HepG2 (cell line): ENCODE measurements around the gene PCDHGA2. TPM values are rescaled to one million over a fixed set of nuclear protein-coding genes. Genes with fewer than 3 reads are reported as not detected.

Experiments used
- ATAC-seq: fragments of 200-7000 bp; cut with Tn5 transposase; 3 replicates; pipeline ENCODE4 v1.9.1; 2020; ENCODE audit warnings: mild to moderate bottlenecking, moderate library complexity
- Bru-seq: library from RNA; stranded (reverse); fragments of 400-500 nt; gene quantifications from one replicate; lab custom pipeline; 2021; lab: Mats Ljungman, UMichigan
- BruChase-seq, 2 experiments: library from RNA; stranded (reverse); fragments of 400-500 nt; gene quantifications; one replicate each; lab custom pipeline; 2021; lab: Mats Ljungman, UMichigan
- BruUV-seq: library from RNA; stranded (reverse); fragments of 400-500 nt; replicated peaks from 2 replicates; lab custom pipeline; 2021; lab: Mats Ljungman, UMichigan
- CTCF ChIA-PET: fragments of 300-600 bp; formaldehyde crosslinking; extraction: SDS; loops from one replicate; lab custom pipeline; 2021; ENCODE audit warnings: low total read pairs, inconsistent platforms, low intra/inter-chr PET ratio; lab: Yijun Ruan, JAX
- POLR2A ChIA-PET: fragments of 350-600 bp; sonication (Branson Sonifier 250); formaldehyde crosslinking; loops from one replicate; lab custom pipeline; 2020; ENCODE audit warnings: antibody characterized with exemption, inconsistent platforms; lab: Yijun Ruan, JAX
- DNase-seq: peaks from one replicate; pipeline ENCODE4 v3.0.0-alpha.2; 2015; ENCODE audit warnings: low spot score
- FAIRE-seq: peaks from 3 replicates; lab custom pipeline; 2011; peaks lifted over from hg19 to GRCh38; lab: Jason Lieb, UNC
- H2AFZ ChIP-seq: one replicate; pipeline ENCODE4 v1.6.1; 2011; ENCODE audit warnings: low read length, inconsistent platforms
- H3K27ac ChIP-seq: fragments of 300-600 bp; 3 replicates; pipeline ENCODE4 v1.8.0; 2011; ENCODE audit warnings: mixed run types, mild to moderate bottlenecking, mixed read lengths, low read length, inconsistent platforms; ENCODE audit not compliant: insufficient read depth; ENCODE audit errors: extremely low read length
- H3K27me3 ChIP-seq, 2 experiments: fragments of 200-600 bp in 1 of 2; 2 replicates in 1 of 2; 3 replicates in 1 of 2; pipeline versions ENCODE4 v1.6.0 to v1.8.0; 2011; ENCODE audit warnings: low read length in 2 of 2, mild to moderate bottlenecking in 2 of 2, moderate library complexity in 2 of 2, inconsistent platforms in 1 of 2; ENCODE audit not compliant: insufficient read depth in 2 of 2, control insufficient read depth in 1 of 2
- H3K36me3 ChIP-seq, 2 experiments: fragments of 200-600 bp in 1 of 2; replicated peaks in 1 of 2; 2 replicates in 1 of 2; 3 replicates in 1 of 2; pipeline versions ENCODE4 v1.5.1 to v1.8.0; 2011; ENCODE audit warnings: low read length in 2 of 2, inconsistent platforms in 1 of 2; ENCODE audit not compliant: insufficient read depth in 2 of 2, control insufficient read depth in 1 of 2
- H3K4me1 ChIP-seq: 2 replicates; pipeline ENCODE4 v1.5.1; 2012; ENCODE audit warnings: low read length, inconsistent platforms; ENCODE audit not compliant: insufficient read depth
- H3K4me2 ChIP-seq: 2 replicates; pipeline ENCODE4 v1.6.0; 2011; ENCODE audit warnings: low read depth, low read length, inconsistent platforms
- H3K4me3 ChIP-seq, 3 experiments: fragments of 200-600 bp in 1 of 3; sonication (generic), shearing (Covaris generic) in 1 of 3; replicated peaks in 1 of 3; 2 replicates each; pipeline ENCODE4 v1.5.1; 2011 to 2016; ENCODE audit warnings: low read length in 3 of 3, inconsistent platforms in 2 of 3, low read depth in 2 of 3, mild to moderate bottlenecking in 2 of 3, control low read depth in 1 of 3, mixed read lengths in 1 of 3; ENCODE audit not compliant: insufficient read depth in 1 of 3
- H3K79me2 ChIP-seq: one replicate; pipeline ENCODE4 v1.6.1; 2011; ENCODE audit warnings: low read length, inconsistent platforms; ENCODE audit not compliant: insufficient read depth
- H3K9ac ChIP-seq: 2 replicates; pipeline ENCODE4 v1.6.0; 2011; ENCODE audit warnings: mild to moderate bottlenecking, low read depth, low read length, inconsistent platforms; ENCODE audit not compliant: insufficient read depth
- H3K9me3 ChIP-seq: 2 replicates; pipeline ENCODE4 v1.5.1; 2012; ENCODE audit warnings: mild to moderate bottlenecking, low read length
- H4K20me1 ChIP-seq: 2 replicates; pipeline ENCODE4 v1.6.0; 2011; ENCODE audit warnings: inconsistent platforms, mild to moderate bottlenecking, low read length, moderate library complexity; ENCODE audit not compliant: insufficient read depth
- CTCF ChIP-seq: sonication (generic); formaldehyde crosslinking; IDR thresholded peaks from 2 replicates; pipeline ENCODE4 v1.5.0; 2020; ENCODE audit warnings: mild to moderate bottlenecking, missing genetic modification reagents, moderate library complexity
- DZIP1 ChIP-seq: sonication (generic); formaldehyde crosslinking; IDR thresholded peaks from 2 replicates; pipeline ENCODE4 v1.5.0; 2020; ENCODE audit warnings: mild to moderate bottlenecking, missing genetic modification reagents
- STAG1 ChIP-seq: sonication (generic); formaldehyde crosslinking; IDR thresholded peaks from 2 replicates; pipeline ENCODE4 v1.4.0; 2020; ENCODE audit warnings: missing genetic modification reagents
- ZNF75D ChIP-seq: sonication (generic); formaldehyde crosslinking; IDR thresholded peaks from 2 replicates; pipeline ENCODE4 v1.8.1; 2023; ENCODE audit warnings: missing genetic modification reagents, mild to moderate bottlenecking, borderline replicate concordance
- WGBS: methylation state at CpG from one replicate; pipeline ENCODE4 v1.1.6; 2017; ENCODE audit warnings: low lambda C conversion rate; 5-methylcytosine and 5-hydroxymethylcytosine counted together
- in situ Hi-C: cut with HindIII; loops from 2 replicates; pipeline ENCODE4 v1.10.0; 2017; ENCODE audit warnings: low pct_unique_long_range_greater_than_20kb; ENCODE audit not compliant: extremely low pct_ligation_motif_present
- intact Hi-C: fragments of 100-400 bp; cut with micrococcal nuclease; formaldehyde crosslinking; loops from one replicate; pipeline ENCODE4 v1.10.0; 2022; ENCODE audit not compliant: unreplicated experiment
- long read RNA-seq, 2 experiments: library from RNA in 1 of 2; library from polyadenylated mRNA in 1 of 2; stranded (forward) in 1 of 2; unstranded in 1 of 2; transcript quantifications; one replicate each; pipeline ENCODE4 v2.0.0, GENCODE V29; 2019 to 2022
- polyA minus RNA-seq, 3 experiments: library from RNA; depleted of rRNA, polyadenylated mRNA; stranded (reverse); fragments of >200 nt; gene quantifications; 2 replicates each; pipeline ENCODE4 v1.2.3, GENCODE V29; 2011; ENCODE audit warnings: low replicate concordance in 1 of 3
- polyA plus RNA-seq, 8 experiments: library from polyadenylated mRNA; depleted of rRNA in 3 of 8; stranded (reverse) in 7 of 8; unstranded in 1 of 8; fragments of >200 nt; fragmentation: Illumina TruSeq in 4 of 8; extraction: Trizol in 4 of 8; gene quantifications; 2 replicates each; pipeline versions ENCODE4 v1.2.1 to v1.2.3, GENCODE V29; 2011 to 2016; ENCODE audit warnings: low read depth in 4 of 8, missing spikeins in 1 of 8, mixed read lengths in 1 of 8; ENCODE audit not compliant: insufficient read depth in 1 of 8
- total RNA-seq, 5 experiments: library from RNA; depleted of rRNA; stranded (reverse); fragments of >200 nt; fragmentation: Illumina TruSeq; extraction: Trizol; gene quantifications; 2 replicates each; pipeline ENCODE4 v1.2.3, GENCODE V29; 2016; ENCODE audit warnings: low read depth in 1 of 5

Gene PCDHGA2
- 0.04 TPM in 1 of 2 replicates, not detected in the other for total RNA-seq (2016; rRNA removed; fragmentation: Illumina TruSeq; extraction: Trizol)
- total RNA-seq (2016; cell fraction: cytosol; rRNA removed; fragmentation: Illumina TruSeq; extraction: Trizol; ENCODE audit: low read depth): not detected in 2 replicates
- total RNA-seq (2016; cell fraction: insoluble cytoplasmic fraction; rRNA removed; fragmentation: Illumina TruSeq; extraction: Trizol): not detected in 2 replicates
- not detected in 2 replicates for total RNA-seq (2016; cell fraction: membrane; rRNA removed; fragmentation: Illumina TruSeq; extraction: Trizol)
- 0.09 TPM in 1 of 2 replicates, not detected in the other for total RNA-seq (2016; cell fraction: nucleus; rRNA removed; fragmentation: Illumina TruSeq; extraction: Trizol)
- polyA plus RNA-seq (2011; rRNA removed): 0.09 and 0.11 TPM in 2 replicates
- 0.06 and 0.07 TPM in 2 replicates for polyA plus RNA-seq (2011; cell fraction: cytosol; rRNA removed)
- polyA plus RNA-seq (2011; cell fraction: nucleus; rRNA removed): 0.24 and 0.26 TPM in 2 replicates
- 0.07 TPM in 2 replicates for polyA plus RNA-seq (2012)
- not detected in 2 replicates for polyA plus RNA-seq (2016; cell fraction: cytosol; fragmentation: Illumina TruSeq; extraction: Trizol; ENCODE audit: low read depth)
- 0.04 TPM in 1 of 2 replicates, not detected in the other for polyA plus RNA-seq (2016; cell fraction: insoluble cytoplasmic fraction; fragmentation: Illumina TruSeq; extraction: Trizol; ENCODE audit: low read depth)
- not detected in 2 replicates for polyA plus RNA-seq (2016; cell fraction: membrane; fragmentation: Illumina TruSeq; extraction: Trizol; ENCODE audit: low read depth)
- 0.16 and 0.25 TPM in 2 replicates for polyA plus RNA-seq (2016; cell fraction: nucleus; fragmentation: Illumina TruSeq; extraction: Trizol; ENCODE audit: insufficient read depth, low read depth)
- 0.02 and 0.12 TPM in 2 replicates for polyA minus RNA-seq (2011; rRNA and poly(A)+ RNA removed; ENCODE audit: low replicate concordance)
- 0.09 TPM in 1 of 2 replicates, not detected in the other for polyA minus RNA-seq (2011; cell fraction: cytosol; rRNA and poly(A)+ RNA removed)
- polyA minus RNA-seq (2011; cell fraction: nucleus; rRNA and poly(A)+ RNA removed): 0.50 and 0.52 TPM in 2 replicates
- percentile 27 among the genes with signal in this experiment for Bru-seq, nascent RNA
- BruChase-seq, experiment 1, labeled RNA remaining after a 6-hour chase: percentile 24 among the genes with signal in this experiment
- BruChase-seq, experiment 2, labeled RNA remaining after a 2-hour chase: percentile 30 among the genes with signal in this experiment
- long read RNA-seq, experiment 1: 0 reads
- long read RNA-seq, experiment 2: 0 reads

GRCh38 chr5:141338538-141339306, at the start of gene PCDHGA2:
Gene PCDHGA2, plus strand, starts transcription at chr5:141338760.
- 46% methylated on average over 24 of the region's 27 CpGs for WGBS
- no peak for FAIRE-seq
- peak; percentile 18 for DNase-seq
- H3K36me3 ChIP-seq: no peaks in the 10 kb centered on the region
- H4K20me1 ChIP-seq: no peaks in the 10 kb centered on the region
- H3K9me3 ChIP-seq: peaks cover 14% of the 10 kb centered on the region; the same call in 1 of the 2 replicates
- no peaks in the 10 kb centered on the region for H3K79me2 ChIP-seq
- H3K4me1 ChIP-seq: no peaks in the 10 kb centered on the region
- in situ Hi-C loops (no loop called here), intact Hi-C loops (no loop called here)
- BruUV-seq: no TSS peak
- H3K4me2 ChIP-seq: no peak within 1 kb of the TSS
- H3K27ac ChIP-seq: no peak within 1 kb of the TSS
- 0 out of 3 replicates have a peak, but pooled peaks have one; percentile 25 for ATAC-seq
- POLR2A ChIA-PET: no interaction called here
- no peak within 1 kb of the TSS for H2AFZ ChIP-seq
- TF ChIP-seq STAG1 (CRISPR knock-in tag) (peak; percentile 33; the same call in 1 of the 2 replicates), ZNF75D (CRISPR knock-in tag) (no peak), DZIP1 (CRISPR knock-in tag) (no peak), CTCF (CRISPR knock-in tag) (peak; percentile 35)
- H3K27me3 ChIP-seq: no peaks in the 10 kb centered on the region; a peak in 1 of 5 replicates
- H3K9ac ChIP-seq: no peak within 1 kb of the TSS
- CTCF ChIA-PET: interaction anchor here (1.1 kb wide), 1 partner anchor 226 kb away, joined by 4 read pairs; no protein-coding TSS in a partner anchor
- H3K4me3 ChIP-seq: no peak within 1 kb of the TSS
